B cell (primary cell): Measurements from ENCODE around the gene SNTB2. TPM values are rescaled to one million over a fixed set of nuclear protein-coding genes. Genes with fewer than 3 reads are reported as not detected.

Source experiments
- ATAC-seq: fragments of 200-7000 bp; cut with Tn5 transposase; one replicate; pipeline ENCODE4 v1.10.0; 2021; ENCODE audit warnings: low read depth, mild to moderate bottlenecking, moderate number of reproducible peaks, moderate library complexity
- CTCF ChIA-PET: fragments of 350-600 bp; sonication (Branson Sonifier 250); formaldehyde crosslinking; loops from one replicate; lab custom pipeline; 2021; ENCODE audit warnings: antibody characterized with exemption, inconsistent platforms; lab: Charles Lee
- POLR2A ChIA-PET: fragments of 350-600 bp; sonication (Branson Sonifier 250); formaldehyde crosslinking; loops from one replicate; lab custom pipeline; 2021; ENCODE audit warnings: antibody characterized with exemption; lab: Charles Lee
- DNase-seq: peaks from one replicate; pipeline ENCODE4 v3.0.0; 2013
- H2AFZ ChIP-seq: 2 replicates; pipeline ENCODE4 v1.6.1; 2012; ENCODE audit warnings: mild to moderate bottlenecking, low read depth, low read length; ENCODE audit not compliant: insufficient read depth, poor library complexity, severe bottlenecking
- H3K27ac ChIP-seq, 2 donors: 1 replicate in 1 of 2; 2 replicates in 1 of 2; pipeline ENCODE4 v1.5.1; 2012 to 2013; ENCODE audit warnings: low read length in 2 of 2, mild to moderate bottlenecking in 2 of 2, moderate library complexity in 1 of 2
- H3K27me3 ChIP-seq, 4 experiments: fragments of 200-600 bp in 1 of 4; sonication (generic) in 1 of 4; replicated peaks in 1 of 4; 1 replicate in 2 of 4; 2 replicates in 2 of 4; pipeline versions ENCODE4 v1.6.1 to v1.7.0; 2013 to 2016; ENCODE audit warnings: low read length in 3 of 4, mild to moderate bottlenecking in 2 of 4, mixed read lengths in 1 of 4, moderate library complexity in 1 of 4; ENCODE audit not compliant: insufficient read depth in 4 of 4, control insufficient read depth in 3 of 4; ENCODE audit errors: control extremely low read depth in 1 of 4
- H3K36me3 ChIP-seq, 2 experiments: replicated peaks in 1 of 2; 1 replicate in 1 of 2; 2 replicates in 1 of 2; pipeline versions ENCODE4 v1.6.1 to v1.7.1; 2013; ENCODE audit warnings: low read length in 1 of 2; ENCODE audit not compliant: insufficient read depth in 2 of 2, control insufficient read depth in 1 of 2; ENCODE audit errors: control extremely low read depth in 1 of 2, extremely low read depth in 1 of 2
- H3K4me1 ChIP-seq, 2 donors: fragments of 200-600 bp in 1 of 2; sonication (generic) in 1 of 2; 1 replicate in 1 of 2; 2 replicates in 1 of 2; pipeline versions ENCODE4 v1.5.1 to v1.6.1; 2013 to 2017; ENCODE audit warnings: low read length in 2 of 2; ENCODE audit not compliant: control insufficient read depth in 2 of 2, insufficient read depth in 2 of 2
- H3K4me2 ChIP-seq: replicated peaks from 2 replicates; pipeline ENCODE3; 2012; ENCODE audit warnings: mild to moderate bottlenecking, low read depth, low read length; ENCODE audit not compliant: poor library complexity, severe bottlenecking
- H3K4me3 ChIP-seq, 5 experiments: fragments of 200-600 bp in 1 of 5; sonication (generic) in 1 of 5; 1 replicate in 3 of 5; 2 replicates in 2 of 5; pipeline versions ENCODE4 v1.5.1 to v1.7.0; 2011 to 2016; ENCODE audit warnings: low read length in 4 of 5, mild to moderate bottlenecking in 4 of 5, low read depth in 2 of 5, control low read depth in 1 of 5, moderate library complexity in 1 of 5; ENCODE audit not compliant: insufficient read depth in 1 of 5; ENCODE audit errors: control extremely low read depth in 1 of 5, extremely low read depth in 1 of 5
- H3K79me2 ChIP-seq: fragments of 200-600 bp; sonication (generic); one replicate; pipeline ENCODE4 v1.6.0; 2016; ENCODE audit warnings: low read length; ENCODE audit not compliant: control insufficient read depth, insufficient read depth
- H3K9ac ChIP-seq: fragments of 200-600 bp; sonication (generic); 2 replicates; pipeline ENCODE4 v1.6.1; 2017; ENCODE audit warnings: mild to moderate bottlenecking, low read length, moderate library complexity
- H3K9me3 ChIP-seq, 3 donors: one replicate each; pipeline versions ENCODE4 v1.6.1 to v1.7.1; 2013; ENCODE audit warnings: low read length in 2 of 3; ENCODE audit not compliant: control insufficient read depth in 2 of 3, insufficient read depth in 1 of 3; ENCODE audit errors: control extremely low read depth in 1 of 3
- H4K20me1 ChIP-seq: 2 replicates; pipeline ENCODE4 v1.6.0; 2012; ENCODE audit warnings: mild to moderate bottlenecking, low read length; ENCODE audit not compliant: insufficient read depth, control insufficient read depth, poor library complexity, severe bottlenecking
- H3K27ac Mint-ChIP-seq: one replicate; pipeline ENCODE4 v1.8.0; 2021; ENCODE audit warnings: mixed read lengths
- H3K27me3 Mint-ChIP-seq: one replicate; pipeline ENCODE4 v1.8.0; 2021; ENCODE audit warnings: mixed read lengths
- H3K4me1 Mint-ChIP-seq: one replicate; pipeline ENCODE4 v1.8.0; 2021; ENCODE audit warnings: mixed read lengths
- H3K4me3 Mint-ChIP-seq: one replicate; pipeline ENCODE4 v1.8.0; 2021; ENCODE audit warnings: mixed read lengths
- H3K9me3 Mint-ChIP-seq: one replicate; pipeline ENCODE4 v1.8.0; 2022; ENCODE audit warnings: mixed read lengths; ENCODE audit not compliant: insufficient read depth
- EZH2 ChIP-seq: IDR thresholded peaks from 2 replicates; pipeline ENCODE4 v1.6.1; 2012; ENCODE audit warnings: borderline replicate concordance, low read depth, mild to moderate bottlenecking, moderate library complexity, low read length; ENCODE audit not compliant: insufficient read depth, poor library complexity, severe bottlenecking
- WGBS: methylation state at CpG from one replicate; pipeline ENCODE4 v1.1.5; 2013; ENCODE audit warnings: missing lambda C conversion rate; ENCODE audit not compliant: insufficient coverage; 5-methylcytosine and 5-hydroxymethylcytosine counted together
- intact Hi-C: fragments of 100-400 bp; cut with micrococcal nuclease; formaldehyde crosslinking; loops from one replicate; pipeline ENCODE4 v1.10.0; 2022
- polyA plus RNA-seq: library from polyadenylated mRNA; depleted of rRNA; stranded (reverse); fragments of >200 nt; gene quantifications from 2 replicates; pipeline ENCODE4 v1.2.3, GENCODE V29; 2012
- total RNA-seq, 2 donors: library from RNA; stranded (reverse); fragments of 120-200 nt in 1 of 2; gene quantifications; 1 replicate in 1 of 2; 2 replicates in 1 of 2; pipeline versions ENCODE4 v1.2.3 to v1.2.4, GENCODE V29; 2013 to 2022
- TF ChIP-seq, protein P1 (sequence below): fragments of 200-600 bp; IDR thresholded peaks from one replicate; pipeline ENCODE4 v1.8.0; 2022; ENCODE audit warnings: antibody characterized with exemption, mild to moderate bottlenecking

SNTB2 gene
- total and polyA plus RNA-seq, 2 donors (not counting 1 experiment from before 2014, with no cell fraction given) = 3.8 to 16.2 TPM

DNA sequence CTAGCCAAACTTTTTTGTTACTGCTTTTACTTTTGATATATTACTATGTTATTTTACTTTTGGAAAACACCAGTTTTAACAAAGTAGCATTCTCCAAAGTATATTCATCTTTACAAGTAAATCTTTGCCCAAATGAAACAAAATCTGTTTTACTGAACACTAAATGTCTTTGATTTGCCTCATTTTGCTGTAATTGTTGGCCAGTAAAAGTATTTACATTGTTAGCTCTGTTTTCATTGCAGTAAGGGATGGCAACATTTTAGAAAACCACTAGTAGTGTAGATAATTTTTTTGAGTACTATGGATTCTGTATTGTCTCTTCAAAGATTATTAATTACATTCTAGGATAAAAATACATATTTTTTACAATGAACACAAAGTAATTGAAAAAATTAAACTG lies 10.6 kb downstream of the SNTB2 start:
- TF ChIP-seq EZH2 = no peak
- TF ChIP-seq, protein P1, sequence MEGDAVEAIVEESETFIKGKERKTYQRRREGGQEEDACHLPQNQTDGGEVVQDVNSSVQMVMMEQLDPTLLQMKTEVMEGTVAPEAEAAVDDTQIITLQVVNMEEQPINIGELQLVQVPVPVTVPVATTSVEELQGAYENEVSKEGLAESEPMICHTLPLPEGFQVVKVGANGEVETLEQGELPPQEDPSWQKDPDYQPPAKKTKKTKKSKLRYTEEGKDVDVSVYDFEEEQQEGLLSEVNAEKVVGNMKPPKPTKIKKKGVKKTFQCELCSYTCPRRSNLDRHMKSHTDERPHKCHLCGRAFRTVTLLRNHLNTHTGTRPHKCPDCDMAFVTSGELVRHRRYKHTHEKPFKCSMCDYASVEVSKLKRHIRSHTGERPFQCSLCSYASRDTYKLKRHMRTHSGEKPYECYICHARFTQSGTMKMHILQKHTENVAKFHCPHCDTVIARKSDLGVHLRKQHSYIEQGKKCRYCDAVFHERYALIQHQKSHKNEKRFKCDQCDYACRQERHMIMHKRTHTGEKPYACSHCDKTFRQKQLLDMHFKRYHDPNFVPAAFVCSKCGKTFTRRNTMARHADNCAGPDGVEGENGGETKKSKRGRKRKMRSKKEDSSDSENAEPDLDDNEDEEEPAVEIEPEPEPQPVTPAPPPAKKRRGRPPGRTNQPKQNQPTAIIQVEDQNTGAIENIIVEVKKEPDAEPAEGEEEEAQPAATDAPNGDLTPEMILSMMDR = no peak
- Mint-ChIP-seq H3K4me1 (no peaks in the 10 kb centered on the region), H3K4me3 (no peak overlapping the region), H3K27ac (no peak overlapping the region), H3K9me3 (no peaks in the 10 kb centered on the region), H3K27me3 (no peaks in the 10 kb centered on the region)
- POLR2A ChIA-PET = no interaction called here
- no peaks in the 10 kb centered on the region for H3K9me3 ChIP-seq
- no peaks in the 10 kb centered on the region for H3K27me3 ChIP-seq
- CTCF ChIA-PET = interaction anchor here (1.8 kb wide), 1 partner anchor 88 kb away, joined by 7 read pairs; no protein-coding TSS in a partner anchor
- no peak for DNase-seq
- no peak overlapping the region for H3K4me3 ChIP-seq
- no peaks in the 10 kb centered on the region for H3K4me1 ChIP-seq
- H3K27ac ChIP-seq = no peak overlapping the region
- H3K79me2 ChIP-seq = peaks cover 11% of the 10 kb centered on the region
- ATAC-seq = no peak
- intact Hi-C loops = no loop called here
- H3K36me3 ChIP-seq = no peaks in the 10 kb centered on the region
- no peak overlapping the region for H3K9ac ChIP-seq
- H2AFZ ChIP-seq = no peak overlapping the region
- H3K4me2 ChIP-seq = no peak overlapping the region
- peaks cover 5% of the 10 kb centered on the region for H4K20me1 ChIP-seq

DNA sequence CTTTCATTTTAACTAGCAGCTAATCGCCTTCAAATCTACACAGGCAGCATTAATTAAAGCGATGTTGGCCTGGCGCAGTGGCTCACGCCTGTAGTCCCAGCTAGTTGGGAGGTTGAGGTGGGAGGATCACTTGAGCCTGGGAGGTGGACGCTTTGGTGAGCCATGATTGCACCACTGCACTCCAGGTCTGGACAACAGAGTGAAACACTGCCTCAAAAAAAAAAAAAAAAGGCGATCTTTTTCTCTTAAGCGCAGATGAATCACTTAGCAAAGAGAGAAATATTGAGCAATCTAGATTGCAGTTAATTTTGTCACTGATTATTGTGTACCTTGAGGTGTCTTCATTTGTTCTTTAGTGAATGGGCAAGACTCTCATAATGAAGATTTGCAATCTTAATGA lies 12.4 kb downstream of the SNTB2 start:
- Histone ChIP-seq H3K79me2 (peaks cover 11% of the 10 kb centered on the region), H4K20me1 (peaks cover 5% of the 10 kb centered on the region), H2AFZ (no peak overlapping the region), H3K36me3 (no peaks in the 10 kb centered on the region), H3K27me3 (no peaks in the 10 kb centered on the region), H3K4me2 (no peak overlapping the region), H3K9ac (no peak overlapping the region), H3K9me3 (no peaks in the 10 kb centered on the region), H3K4me3 (no peak overlapping the region), H3K4me1 (no peaks in the 10 kb centered on the region), H3K27ac (no peak overlapping the region)
- 100% methylated on average over 2 of the region's 7 CpGs for WGBS
- ChIA-PET POLR2A (no interaction called here), CTCF (interaction anchor here (0.7 to 1.8 kb wide), 2 partner anchors 49 to 86 kb away, joined by 3 to 7 read pairs; no protein-coding TSS in a partner anchor)
- no peak for ATAC-seq
- H3K4me3 Mint-ChIP-seq = no peak overlapping the region
- no peaks in the 10 kb centered on the region for H3K9me3 Mint-ChIP-seq
- no peaks in the 10 kb centered on the region for H3K27me3 Mint-ChIP-seq
- DNase-seq = no peak
- H3K4me1 Mint-ChIP-seq = peaks cover 4% of the 10 kb centered on the region
- TF ChIP-seq, protein P1 = no peak
- TF ChIP-seq EZH2 = no peak
- intact Hi-C loops = no loop called here
- H3K27ac Mint-ChIP-seq = no peak overlapping the region
